Activated CD8-positive, alpha-beta T cell treated with anti-CD3 and anti-CD28 coated beads for 36 hours (primary cell): Measurements from ENCODE around the gene DZIP3. TPM values are rescaled to one million over a fixed set of nuclear protein-coding genes. Genes with fewer than 3 reads are reported as not detected.
"Not testable (repeated sequence)": the region's sequence is repeated elsewhere in the genome, so short reads cannot be mapped to it uniquely, and the experiment has no call there.

Source experiments
- ATAC-seq: fragments of 200-7000 bp; cut with Tn5 transposase; one replicate; pipeline ENCODE4 v1.10.0; 2021; ENCODE audit warnings: mild to moderate bottlenecking, moderate library complexity
- CTCF ChIA-PET: fragments of 350-600 bp; sonication (Branson Sonifier 250); formaldehyde crosslinking; loops from one replicate; lab custom pipeline; 2021; ENCODE audit warnings: antibody characterized with exemption; lab: Charles Lee
- POLR2A ChIA-PET: fragments of 350-600 bp; sonication (Branson Sonifier 250); formaldehyde crosslinking; loops from one replicate; lab custom pipeline; 2021; ENCODE audit warnings: antibody characterized with exemption; lab: Charles Lee
- DNase-seq: peaks from one replicate; pipeline ENCODE4 v3.0.0-alpha.2; 2020
- H3K27ac Mint-ChIP-seq: one replicate; pipeline ENCODE4 v1.8.0; 2021; ENCODE audit warnings: mild to moderate bottlenecking, mixed read lengths
- H3K27me3 Mint-ChIP-seq: one replicate; pipeline ENCODE4 v1.8.0; 2021; ENCODE audit warnings: mixed read lengths
- H3K36me3 Mint-ChIP-seq: one replicate; pipeline ENCODE4 v1.8.0; 2021; ENCODE audit warnings: low read depth, mixed read lengths
- H3K4me1 Mint-ChIP-seq: one replicate; pipeline ENCODE4 v1.8.0; 2021; ENCODE audit warnings: low read depth, mixed read lengths
- H3K4me3 Mint-ChIP-seq: one replicate; pipeline ENCODE4 v1.8.0; 2021; ENCODE audit warnings: mild to moderate bottlenecking, moderate library complexity, mixed read lengths
- H3K9me3 Mint-ChIP-seq: one replicate; pipeline ENCODE4 v1.8.0; 2021; ENCODE audit warnings: mixed read lengths
- intact Hi-C: fragments of 100-400 bp; cut with micrococcal nuclease; formaldehyde crosslinking; loops from one replicate; pipeline ENCODE4 v1.10.0; 2022
- total RNA-seq, 2 experiments: library from RNA; stranded (reverse); gene quantifications; one replicate each; pipeline ENCODE4 v1.2.3, GENCODE V29; 2021
- TF ChIP-seq, protein P1 (sequence below): fragments of 200-600 bp; IDR thresholded peaks from one replicate; pipeline ENCODE4 v1.8.0; 2022; ENCODE audit warnings: antibody characterized with exemption, mild to moderate bottlenecking

The DZIP3 gene
- total RNA-seq, 2 experiments from 2014 or later = 18.5 to 21.8 TPM

GRCh38 chr3:108603691-108604090, 14.2 kb downstream of the DZIP3 start:
- peaks cover 24% of the 10 kb centered on the region for H3K36me3 Mint-ChIP-seq
- ChIA-PET CTCF (interaction anchor here (0.6 to 3.4 kb wide), 6 partner anchors 11 to 420 kb away, joined by 3 to 21 read pairs (median 4); partner anchors contain the start of genes CIP2A and DZIP3), POLR2A (interaction anchor here (6.5 kb wide), 1 partner anchor 14 kb away, joined by 57 read pairs; the partner anchor contains the start of genes CIP2A and DZIP3)
- peaks cover 9% of the 10 kb centered on the region for H3K9me3 Mint-ChIP-seq
- peak overlapping the region; percentile 90 for H3K27ac Mint-ChIP-seq
- DNase-seq = no peak
- peaks cover 66% of the 10 kb centered on the region for H3K4me1 Mint-ChIP-seq
- intact Hi-C loops = no loop called here
- TF ChIP-seq, protein P1, sequence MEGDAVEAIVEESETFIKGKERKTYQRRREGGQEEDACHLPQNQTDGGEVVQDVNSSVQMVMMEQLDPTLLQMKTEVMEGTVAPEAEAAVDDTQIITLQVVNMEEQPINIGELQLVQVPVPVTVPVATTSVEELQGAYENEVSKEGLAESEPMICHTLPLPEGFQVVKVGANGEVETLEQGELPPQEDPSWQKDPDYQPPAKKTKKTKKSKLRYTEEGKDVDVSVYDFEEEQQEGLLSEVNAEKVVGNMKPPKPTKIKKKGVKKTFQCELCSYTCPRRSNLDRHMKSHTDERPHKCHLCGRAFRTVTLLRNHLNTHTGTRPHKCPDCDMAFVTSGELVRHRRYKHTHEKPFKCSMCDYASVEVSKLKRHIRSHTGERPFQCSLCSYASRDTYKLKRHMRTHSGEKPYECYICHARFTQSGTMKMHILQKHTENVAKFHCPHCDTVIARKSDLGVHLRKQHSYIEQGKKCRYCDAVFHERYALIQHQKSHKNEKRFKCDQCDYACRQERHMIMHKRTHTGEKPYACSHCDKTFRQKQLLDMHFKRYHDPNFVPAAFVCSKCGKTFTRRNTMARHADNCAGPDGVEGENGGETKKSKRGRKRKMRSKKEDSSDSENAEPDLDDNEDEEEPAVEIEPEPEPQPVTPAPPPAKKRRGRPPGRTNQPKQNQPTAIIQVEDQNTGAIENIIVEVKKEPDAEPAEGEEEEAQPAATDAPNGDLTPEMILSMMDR = no peak
- peak; percentile 35 for ATAC-seq
- H3K27me3 Mint-ChIP-seq = no peaks in the 10 kb centered on the region
- peak overlapping the region; percentile 66 for H3K4me3 Mint-ChIP-seq

DNA sequence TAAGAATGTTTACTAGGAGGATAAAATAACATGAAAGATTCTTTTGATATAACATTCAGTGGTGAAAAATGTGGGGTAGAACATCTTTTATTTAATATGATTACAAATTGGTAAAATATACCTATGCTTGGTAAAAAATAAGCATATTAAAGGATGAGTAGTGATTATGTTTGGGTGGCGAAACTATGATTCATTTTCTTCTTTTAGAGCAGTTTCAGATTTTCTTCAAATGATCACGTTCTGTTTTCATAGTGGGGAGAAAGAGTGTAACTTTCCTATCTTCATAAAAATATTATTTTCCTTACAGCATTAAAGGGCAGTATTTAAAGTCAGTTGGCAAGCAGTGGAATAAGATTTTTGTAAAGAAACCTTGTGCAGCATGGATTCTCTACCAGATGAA, 15.5 kb downstream of the DZIP3 start:
- Mint-ChIP-seq H3K4me3 (no peak overlapping the region), H3K36me3 (peaks cover 26% of the 10 kb centered on the region), H3K9me3 (peaks cover 9% of the 10 kb centered on the region), H3K27me3 (no peaks in the 10 kb centered on the region), H3K4me1 (peaks cover 60% of the 10 kb centered on the region), H3K27ac (peak overlapping the region; percentile 77)
- CTCF ChIA-PET = interaction anchor here (3.4 kb wide), 1 partner anchor 16 kb away, joined by 21 read pairs; the partner anchor contains the start of genes CIP2A and DZIP3
- DNase-seq (no peak), ATAC-seq (no peak)
- intact Hi-C loops = no loop called here
- TF ChIP-seq, protein P1 = no peak
- POLR2A ChIA-PET = interaction anchor here (1.2 kb wide), 1 partner anchor 16 kb away, joined by 4 read pairs; the partner anchor contains the start of genes CIP2A and DZIP3

- intact Hi-C loops = no loop called here
- POLR2A ChIA-PET = interaction anchor here (1.2 kb wide), 1 partner anchor 17 kb away, joined by 4 read pairs; the partner anchor contains the start of genes CIP2A and DZIP3
- Mint-ChIP-seq H3K36me3 (peaks cover 26% of the 10 kb centered on the region), H3K9me3 (peaks cover 9% of the 10 kb centered on the region), H3K27me3 (no peaks in the 10 kb centered on the region), H3K4me1 (peaks cover 57% of the 10 kb centered on the region), H3K27ac (peak overlapping the region; percentile 77), H3K4me3 (no peak overlapping the region)
- DNase-seq (no peak), ATAC-seq (no peak)
- TF ChIP-seq, protein P1 = no peak
- CTCF ChIA-PET = no interaction called here
These were observed 16.0 kb downstream of the DZIP3 start for GRCh38 chr3:108605491-108605890.

GRCh38 chr3:108608750-108609149, 19.2 kb downstream of the DZIP3 start:
- H3K27ac Mint-ChIP-seq = no peak overlapping the region
- no peaks in the 10 kb centered on the region for H3K9me3 Mint-ChIP-seq
- DNase-seq (no peak), ATAC-seq (no peak)
- no peak overlapping the region for H3K4me3 Mint-ChIP-seq
- ChIA-PET CTCF (no interaction called here), POLR2A (no interaction called here)
- H3K36me3 Mint-ChIP-seq = peaks cover 14% of the 10 kb centered on the region
- H3K4me1 Mint-ChIP-seq = peaks cover 31% of the 10 kb centered on the region
- TF ChIP-seq, protein P1 = no peak
- intact Hi-C loops = no loop called here
- H3K27me3 Mint-ChIP-seq = no peaks in the 10 kb centered on the region

- H3K4me3 Mint-ChIP-seq = no peak overlapping the region
- ATAC-seq = no peak
- TF ChIP-seq, protein P1 = no peak
- intact Hi-C loops = no loop called here
- CTCF ChIA-PET = interaction anchor here (0.8 to 1.3 kb wide), 2 partner anchors 10 to 305 kb away, joined by 3 to 4 read pairs; no protein-coding TSS in a partner anchor
- POLR2A ChIA-PET = no interaction called here
- peaks cover 14% of the 10 kb centered on the region for H3K36me3 Mint-ChIP-seq
- H3K27me3 Mint-ChIP-seq = no peaks in the 10 kb centered on the region
- no peak overlapping the region for H3K27ac Mint-ChIP-seq
- DNase-seq = no peak
- no peaks in the 10 kb centered on the region for H3K9me3 Mint-ChIP-seq
- peaks cover 14% of the 10 kb centered on the region for H3K4me1 Mint-ChIP-seq
These were observed 21.1 kb downstream of the DZIP3 start for GRCh38 chr3:108610651-108611050.

GRCh38 chr3:108616090-108616489, 26.6 kb downstream of the DZIP3 start:
- DNase-seq, H3K4me1 Mint-ChIP-seq, H3K27ac Mint-ChIP-seq, POLR2A ChIA-PET, H3K27me3 Mint-ChIP-seq, CTCF ChIA-PET, ATAC-seq, H3K4me3 Mint-ChIP-seq, intact Hi-C loops, H3K9me3 Mint-ChIP-seq: not testable (repeated sequence)
- peaks cover 12% of the 10 kb centered on the region for H3K36me3 Mint-ChIP-seq
